Stimulated activated CD4-positive, alpha-beta T cell treated with anti-CD3 and anti-CD28 coated beads, TNF-alpha, amount 100 ng/mL, for 4 hours (primary cell): ENCODE measurements around the gene ONECUT3.
"Not testable (repeated sequence)": the region's sequence is repeated elsewhere in the genome, so short reads cannot be mapped to it uniquely, and the experiment has no call there.

Experiments used
- DNase-seq, 3 experiments: peaks; one replicate each; pipeline ENCODE4 v3.0.0-alpha.2; 2020; ENCODE audit warnings: low read depth in 3 of 3

Gene ONECUT3

GRCh38 chr19:1794424-1795172 is 41.3 kb downstream of the ONECUT3 start:
- DNase-seq = no peak

GRCh38 chr19:1796395-1797142 is 43.3 kb downstream of the ONECUT3 start:
- DNase-seq = no peak

GRCh38 chr19:1797313-1797712 is 44.0 kb downstream of the ONECUT3 start:
- not testable (repeated sequence) for DNase-seq

GRCh38 chr19:1799695-1800342 is 46.5 kb downstream of the ONECUT3 start:
- no peak for DNase-seq

- DNase-seq = no peak
Observed at GRCh38 chr19:1804858-1805257, 51.6 kb downstream of the ONECUT3 start.

- no peak for DNase-seq
Observed at GRCh38 chr19:1805401-1806183, 52.3 kb downstream of the ONECUT3 start.

DNA sequence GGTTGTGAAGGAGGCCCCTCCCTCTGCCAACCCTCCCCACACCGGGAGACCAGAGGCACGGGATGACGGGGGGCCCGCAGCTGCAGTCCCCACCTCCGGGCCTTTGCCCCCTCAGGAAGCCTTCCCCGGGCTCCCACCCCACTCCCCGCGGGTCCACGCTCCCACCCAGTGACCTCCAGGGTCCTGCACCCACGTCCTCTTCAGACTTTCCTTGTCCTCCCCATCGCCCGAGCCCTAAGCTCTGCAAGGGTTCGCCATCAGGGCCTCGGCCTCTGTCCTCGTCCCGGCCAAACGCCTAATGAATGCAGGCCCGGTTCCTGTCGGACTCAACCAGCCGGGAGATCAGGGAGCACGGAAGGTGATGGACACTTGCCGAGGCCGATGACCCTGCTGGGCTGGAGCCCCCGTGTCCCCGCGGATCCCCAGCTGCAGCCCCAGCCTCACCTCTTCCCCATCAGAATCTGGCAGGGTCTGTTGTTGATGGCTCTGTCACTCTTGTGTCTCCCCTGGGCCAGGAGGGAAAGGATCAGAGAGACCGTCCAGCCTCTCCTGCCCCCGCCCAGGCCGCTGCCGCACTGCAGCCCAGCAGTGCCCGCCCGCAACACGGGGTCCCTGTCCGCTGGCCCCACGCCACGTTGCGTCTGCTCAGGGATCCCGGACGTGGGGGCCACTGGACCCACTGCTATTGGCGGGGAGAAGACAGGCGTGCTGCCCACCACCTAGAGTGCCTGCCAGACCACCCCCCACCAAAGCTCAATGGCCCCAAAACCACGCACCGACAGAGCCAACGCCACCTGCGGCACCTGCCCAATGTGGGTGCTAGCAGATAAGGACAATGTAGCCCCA is 53.1 kb downstream of the ONECUT3 start:
- DNase-seq = no peak

DNA sequence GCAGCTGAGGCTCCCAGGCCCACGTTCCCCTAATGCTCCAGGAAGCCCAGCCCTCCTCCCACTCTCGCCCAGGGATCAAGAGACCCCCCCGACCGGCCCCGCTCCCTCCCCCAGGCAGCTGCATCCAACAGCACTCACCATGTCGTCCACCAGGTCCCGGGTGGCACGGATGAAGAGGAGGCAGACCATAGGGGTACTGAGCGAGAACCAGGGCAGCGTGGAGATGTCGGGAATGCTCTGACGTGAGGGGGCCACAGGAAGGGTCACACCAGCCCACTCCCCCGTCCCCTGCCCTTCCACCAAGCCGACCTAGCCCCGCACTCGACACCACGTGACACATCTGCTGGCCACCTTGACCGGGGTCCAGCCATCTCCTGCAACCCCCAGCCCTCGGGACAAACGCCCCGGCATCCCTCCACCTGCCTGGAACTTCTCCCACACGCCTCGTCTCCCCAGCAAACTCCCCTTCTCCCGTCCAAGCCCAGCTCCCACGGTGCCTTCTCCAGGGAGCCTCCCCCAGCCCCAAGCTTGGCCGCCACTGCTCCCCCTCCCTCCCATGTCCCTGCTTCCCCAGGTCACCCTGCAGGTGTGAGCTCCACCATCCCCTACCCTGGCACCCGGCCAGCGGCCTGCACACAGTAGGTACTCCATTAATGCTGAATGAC is 53.9 kb downstream of the ONECUT3 start:
- DNase-seq = no peak

DNA sequence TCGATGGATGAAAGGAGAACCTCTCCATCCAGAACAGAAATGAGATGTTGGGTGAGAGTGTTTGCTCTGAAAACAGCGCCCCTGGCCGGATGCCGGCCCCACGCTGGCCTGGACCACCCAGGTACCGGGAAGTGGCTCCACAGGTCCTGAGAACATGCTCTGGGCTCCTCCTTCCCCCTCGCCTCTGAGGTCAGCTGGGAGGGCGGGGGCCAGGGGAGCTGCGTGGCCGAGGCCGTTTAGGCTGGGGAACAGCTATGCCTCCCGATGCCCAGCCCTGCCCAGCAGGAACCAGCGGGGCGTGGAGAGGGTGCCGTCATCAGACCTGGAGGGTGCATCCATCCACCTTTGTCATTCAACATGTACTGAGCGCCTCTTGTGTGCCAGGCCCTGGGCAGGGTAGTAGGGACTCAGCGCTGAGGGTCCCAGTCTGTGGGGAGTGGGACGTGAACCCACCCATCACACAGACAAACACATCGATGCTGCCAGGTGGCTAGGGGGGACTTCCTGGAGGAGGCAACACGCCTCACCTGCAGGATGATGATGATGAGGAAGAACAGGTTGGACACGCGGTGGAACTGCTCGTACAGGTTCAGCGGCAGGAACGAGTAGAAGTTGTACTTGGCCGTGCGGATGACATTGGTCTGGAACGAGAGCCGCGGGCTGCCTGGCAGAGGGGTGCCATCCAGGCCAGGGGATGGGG is 54.5 kb downstream of the ONECUT3 start:
- no peak for DNase-seq

- DNase-seq = no peak
Observed at GRCh38 chr19:1808395-1808731, 55.1 kb downstream of the ONECUT3 start.

- DNase-seq = no peak
Observed at GRCh38 chr19:1809678-1810077, 56.4 kb downstream of the ONECUT3 start.

DNA sequence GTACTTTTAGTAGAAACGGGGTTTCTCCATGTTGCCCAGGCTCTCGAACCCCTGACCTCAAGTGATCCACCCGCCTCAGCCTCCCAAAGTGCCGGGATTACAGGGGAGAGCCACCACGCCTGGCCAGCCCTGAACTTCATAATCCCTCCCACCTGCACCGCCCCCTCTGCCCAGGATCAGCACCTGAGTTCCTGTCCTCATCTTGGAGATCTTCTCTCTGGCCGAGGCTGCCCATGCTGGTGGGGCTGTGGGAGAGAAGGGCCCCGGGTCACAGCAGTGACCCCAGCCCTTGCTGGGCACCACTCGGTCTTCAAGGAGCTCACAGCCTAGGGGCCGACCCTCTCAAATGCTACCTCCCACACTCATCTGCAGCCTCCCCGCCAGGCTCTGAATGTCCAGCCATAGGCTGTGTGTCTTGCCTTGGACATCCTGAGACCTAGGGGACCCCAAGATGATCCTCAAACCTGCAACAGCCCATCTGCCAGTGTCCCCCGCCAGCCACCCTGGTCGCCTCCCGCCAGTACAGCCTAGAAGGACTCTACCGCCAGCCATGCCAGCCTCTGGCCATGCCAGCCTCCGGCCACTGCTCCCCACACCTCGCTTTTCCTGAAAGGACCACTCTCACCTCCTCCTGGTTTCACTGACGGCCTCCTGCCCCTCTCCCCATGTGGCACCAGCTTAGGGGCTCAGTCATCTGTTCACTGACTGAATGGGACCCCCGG is 57.3 kb downstream of the ONECUT3 start:
- no peak for DNase-seq

DNA sequence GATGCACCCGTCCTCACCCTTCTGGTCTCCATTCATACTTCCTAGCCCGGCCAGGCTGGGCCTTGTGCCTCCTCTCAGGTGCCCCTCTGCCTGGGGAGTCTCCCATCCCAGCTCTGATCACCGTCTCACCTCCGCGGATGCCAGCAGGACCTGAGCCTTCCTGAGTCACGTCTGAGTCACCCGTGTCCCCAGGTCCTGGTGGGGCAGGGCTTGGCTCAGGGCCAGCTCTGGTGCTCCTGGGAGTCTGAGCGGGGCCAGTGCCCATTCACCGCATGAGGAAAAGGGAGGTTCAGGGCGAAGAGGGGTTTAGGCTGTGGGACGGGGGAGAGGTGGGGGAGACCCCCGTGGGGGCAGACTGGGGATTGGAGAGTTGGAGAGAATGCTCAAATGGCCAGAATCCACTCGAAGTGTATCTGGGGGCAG is 58.2 kb downstream of the ONECUT3 start:
- peak in 2 of 3 experiments; percentile 28 to 38 for DNase-seq

DNA sequence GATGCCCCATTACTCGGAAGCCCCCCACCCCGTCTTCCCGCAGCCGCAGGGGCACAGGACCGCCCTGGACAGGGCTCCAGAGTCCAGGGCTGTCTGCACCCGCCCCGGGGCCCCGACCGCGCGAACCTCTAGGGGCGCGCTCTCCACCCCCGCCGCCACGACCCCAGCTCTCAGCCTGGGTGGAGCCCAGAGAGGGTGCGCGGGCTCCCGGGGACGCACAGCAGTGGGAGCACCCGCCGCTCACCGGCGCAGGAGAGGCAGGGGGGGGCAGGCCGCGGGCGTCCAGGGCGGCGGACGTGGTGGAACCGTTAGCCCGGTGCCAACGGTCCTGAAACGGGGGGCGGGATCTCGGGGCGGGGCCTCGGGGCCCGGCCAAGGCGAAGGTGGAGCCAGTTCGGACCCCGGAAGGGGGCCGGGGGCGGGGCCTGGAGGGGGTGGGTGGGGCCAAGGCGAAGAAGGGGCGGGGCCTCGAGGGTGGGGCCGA is 58.7 kb downstream of the ONECUT3 start, which contains the start of gene ATP8B3:
TSS of gene ATP8B3 (minus strand) at position 335 of the 484 bp plus-strand sequence. CDS start 540 bp downstream, outside the sequence.
- peak in 2 of 3 experiments; percentile 46 to 61 for DNase-seq

DNA sequence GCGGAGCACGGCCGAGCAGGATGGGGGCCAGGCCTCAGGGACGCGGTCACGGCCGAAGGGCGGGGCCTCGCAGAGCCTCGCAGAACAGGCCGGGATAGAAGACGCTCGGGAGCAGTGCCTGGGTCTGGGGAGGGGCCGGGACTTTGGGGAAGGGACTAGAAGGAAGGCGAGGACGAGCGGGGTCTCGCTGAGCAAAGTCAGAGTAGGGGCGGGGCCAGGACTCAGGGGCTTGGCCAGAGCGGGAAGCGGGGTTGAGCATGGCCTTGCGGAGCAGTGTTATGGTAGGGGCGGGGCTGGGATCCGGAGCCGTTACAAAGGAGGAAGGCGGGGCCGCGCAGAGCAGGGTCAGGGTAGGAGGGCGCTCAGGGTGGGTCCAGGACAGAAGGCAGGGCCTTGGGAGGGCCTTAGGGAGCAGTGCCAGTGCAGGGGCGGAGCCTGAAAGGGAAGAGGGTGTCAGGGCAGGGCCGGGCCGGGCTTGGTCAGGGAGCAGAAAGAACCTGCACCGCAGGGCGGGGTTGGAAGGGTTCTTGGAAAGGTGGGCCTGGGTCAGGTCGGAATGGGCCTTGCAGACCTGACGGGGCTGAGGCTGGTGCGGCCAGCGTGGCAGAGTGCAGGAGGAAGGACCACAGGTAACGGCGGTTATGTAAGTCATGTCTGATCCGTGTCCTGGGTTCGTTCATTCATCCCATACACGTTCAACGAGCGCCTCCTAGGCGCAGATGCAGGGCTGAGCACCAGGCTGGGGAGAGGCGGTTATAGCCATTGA is 59.3 kb downstream of the ONECUT3 start:
- peak; percentile 59 to 63 (median 60) for DNase-seq

GRCh38 chr19:1813192-1814182 is 60.2 kb downstream of the ONECUT3 start:
- no peak for DNase-seq

- no peak for DNase-seq
Observed at GRCh38 chr19:1814391-1814790, 61.1 kb downstream of the ONECUT3 start.
